HK-2 (cell line): ENCODE measurements around the gene PCNX1.
"Not testable (repeated sequence)": the region's sequence is repeated elsewhere in the genome, so short reads cannot be mapped to it uniquely, and the experiment has no call there.

Source experiments
- DNase-seq: peaks from one replicate; pipeline ENCODE4 v3.0.0-alpha.2; 2018; ENCODE audit not compliant: unreplicated experiment

PCNX1 gene

DNA sequence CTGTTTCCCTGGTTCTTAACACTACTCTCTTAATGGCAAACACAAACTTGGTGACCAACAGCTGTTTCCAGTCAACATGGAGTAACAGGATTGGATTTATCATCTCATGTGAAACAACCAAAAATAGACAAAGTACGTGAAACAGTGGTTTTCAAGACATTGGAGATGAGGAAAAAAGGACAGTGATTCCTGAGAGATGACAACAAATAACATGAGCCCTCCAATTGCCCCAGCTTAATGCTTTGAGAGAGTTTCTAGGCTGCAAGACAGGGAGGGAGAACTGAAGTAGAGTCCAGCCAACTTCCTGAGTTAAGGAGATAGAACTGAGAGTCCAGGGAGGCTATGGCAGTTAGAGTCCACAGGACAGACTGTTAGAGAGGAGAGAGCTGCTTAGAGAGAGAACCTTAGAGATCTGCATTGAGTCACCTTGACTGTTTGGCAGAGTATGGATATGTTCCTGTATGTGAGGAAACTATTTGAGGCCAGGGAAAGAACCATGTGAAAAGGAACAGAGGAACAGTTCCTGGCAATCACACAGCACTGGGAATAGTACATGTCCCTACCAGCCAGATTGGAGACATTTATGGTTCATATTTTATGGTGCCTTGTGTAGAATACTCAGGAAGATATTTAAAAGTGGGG lies 106.4 kb downstream of the PCNX1 start:
- no peak for DNase-seq

- DNase-seq: not testable (repeated sequence)
Observed at GRCh38 chr14:71019917-71020316, 112.7 kb downstream of the PCNX1 start.

- no peak for DNase-seq
Observed at GRCh38 chr14:71021347-71022011, 114.2 kb downstream of the PCNX1 start.

- DNase-seq: no peak
Observed at GRCh38 chr14:71022012-71022869, 115.0 kb downstream of the PCNX1 start.

GRCh38 chr14:71022939-71023338 lies 115.7 kb downstream of the PCNX1 start:
- no peak for DNase-seq

GRCh38 chr14:71029236-71029781 lies 122.0 kb downstream of the PCNX1 start:
- no peak for DNase-seq

DNA sequence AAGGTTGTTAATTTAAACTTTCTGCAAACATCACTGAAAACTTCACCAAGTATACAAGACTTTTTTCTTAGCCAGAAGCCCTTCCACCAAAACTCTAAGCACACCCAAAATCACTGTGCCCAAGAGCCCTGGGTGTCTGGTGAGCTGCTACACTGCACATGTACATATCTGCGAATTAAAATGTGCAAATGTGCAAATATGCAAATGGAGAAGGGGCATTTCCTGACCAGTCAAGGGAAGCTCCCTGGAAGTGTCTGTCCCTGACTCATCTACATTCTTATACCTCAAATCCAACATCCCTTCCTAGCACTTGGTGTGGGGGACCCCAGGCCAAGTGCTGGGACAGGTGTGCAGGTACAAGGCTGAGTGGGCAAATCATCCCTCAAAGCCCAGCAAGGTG lies 123.7 kb downstream of the PCNX1 start:
- no peak for DNase-seq

GRCh38 chr14:71036433-71036832 lies 129.2 kb downstream of the PCNX1 start:
- no peak for DNase-seq

DNA sequence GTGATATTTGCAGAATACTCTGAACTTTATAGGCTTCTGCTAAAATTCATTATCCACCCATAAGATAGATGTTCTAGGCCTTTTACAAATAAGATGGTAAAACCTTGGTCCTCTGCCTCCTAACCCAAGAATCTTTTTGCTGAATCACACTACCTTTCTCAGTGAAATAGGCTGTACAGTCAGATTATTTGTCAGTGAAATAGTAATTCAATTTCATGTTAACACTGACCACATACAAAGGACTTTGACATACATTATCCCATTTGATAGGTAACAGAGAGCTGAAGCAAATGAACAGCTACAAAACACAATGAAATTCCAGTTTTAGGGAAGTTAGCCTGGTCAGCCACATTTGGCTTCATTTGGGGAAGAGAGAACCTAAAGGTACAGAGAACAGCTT lies 141.1 kb downstream of the PCNX1 start:
- DNase-seq: no peak

- DNase-seq: no peak
Observed at GRCh38 chr14:71049435-71050133, 142.3 kb downstream of the PCNX1 start.

DNA sequence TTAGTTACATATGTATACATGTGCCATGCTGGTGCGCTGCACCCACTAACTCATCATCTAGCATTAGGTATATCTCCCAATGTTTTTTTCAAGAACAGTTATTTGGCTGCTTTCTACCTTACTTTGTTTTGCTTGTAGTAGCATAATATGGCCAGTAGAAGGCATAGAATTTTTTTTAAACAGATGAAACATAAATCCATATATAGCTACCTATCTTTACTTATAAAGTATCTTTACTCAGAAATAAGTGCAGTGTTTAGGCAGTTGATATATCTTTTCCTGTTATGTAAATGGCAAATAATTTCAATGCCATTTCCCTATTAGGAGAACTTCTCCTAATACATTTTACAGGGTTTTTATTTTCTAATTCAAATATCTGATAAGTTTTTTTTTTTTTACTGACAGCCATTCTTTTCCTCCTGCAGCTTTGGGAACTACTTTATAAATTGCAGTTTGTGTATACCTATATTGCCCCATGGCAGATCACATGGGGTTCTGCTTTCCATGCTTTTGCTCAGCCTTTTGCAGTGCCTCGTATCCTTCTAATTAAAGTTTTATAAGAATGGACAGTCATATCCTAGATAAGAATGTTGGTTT lies 143.1 kb downstream of the PCNX1 start:
- DNase-seq: no peak

GRCh38 chr14:71054706-71055105 lies 147.4 kb downstream of the PCNX1 start:
- no peak for DNase-seq

GRCh38 chr14:71056168-71056567 lies 148.9 kb downstream of the PCNX1 start:
- DNase-seq: no peak

- DNase-seq: no peak
Observed at GRCh38 chr14:71060274-71060673, 153.0 kb downstream of the PCNX1 start.

DNA sequence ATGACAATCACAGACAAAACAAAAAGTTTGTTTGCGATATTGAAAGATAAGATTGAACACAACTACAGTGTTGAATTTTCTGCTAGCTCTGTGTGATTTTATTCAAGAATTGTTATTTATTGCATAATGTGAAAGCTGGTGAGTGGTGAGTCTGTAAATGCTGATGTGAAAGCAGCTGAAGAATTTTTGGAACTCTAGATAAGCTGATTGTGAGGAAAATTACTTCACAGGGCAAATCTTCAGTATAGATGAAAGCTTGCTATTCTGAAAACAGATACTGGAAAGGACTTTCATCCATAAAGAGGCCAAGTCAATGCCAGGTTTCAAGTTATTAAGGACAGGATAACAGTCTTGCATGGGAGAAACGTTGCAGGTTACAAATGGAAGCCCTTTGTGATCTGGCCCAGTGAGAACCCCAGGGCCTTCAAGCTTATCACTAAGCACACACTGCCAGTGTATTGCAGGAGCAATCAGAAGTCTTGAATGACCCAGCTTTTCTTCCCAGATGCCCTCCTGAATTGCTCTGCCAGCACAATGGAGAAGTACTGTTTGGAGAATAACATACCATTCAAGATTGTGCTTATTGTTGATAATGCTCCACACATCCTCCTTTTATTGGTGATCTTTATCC lies 153.7 kb downstream of the PCNX1 start:
- DNase-seq: no peak

DNA sequence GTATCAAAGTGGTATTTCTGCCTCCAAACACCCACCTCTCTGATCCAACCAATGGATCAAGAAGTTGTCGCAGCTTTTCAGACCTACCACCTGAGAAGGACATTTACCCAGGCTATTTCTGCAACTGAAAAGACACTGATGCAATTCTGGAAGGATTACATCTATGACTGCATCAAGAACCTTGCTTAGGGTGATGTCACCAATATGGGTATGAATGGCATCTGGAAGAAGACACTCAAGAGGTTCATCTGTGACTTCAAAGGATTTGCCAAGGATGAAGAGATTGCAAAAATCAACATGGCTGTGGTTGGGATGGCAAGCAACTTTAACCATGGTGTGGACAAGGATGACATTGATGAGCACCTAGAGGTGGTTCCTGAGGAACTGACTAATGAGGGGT lies 154.2 kb downstream of the PCNX1 start:
- no peak for DNase-seq

DNA sequence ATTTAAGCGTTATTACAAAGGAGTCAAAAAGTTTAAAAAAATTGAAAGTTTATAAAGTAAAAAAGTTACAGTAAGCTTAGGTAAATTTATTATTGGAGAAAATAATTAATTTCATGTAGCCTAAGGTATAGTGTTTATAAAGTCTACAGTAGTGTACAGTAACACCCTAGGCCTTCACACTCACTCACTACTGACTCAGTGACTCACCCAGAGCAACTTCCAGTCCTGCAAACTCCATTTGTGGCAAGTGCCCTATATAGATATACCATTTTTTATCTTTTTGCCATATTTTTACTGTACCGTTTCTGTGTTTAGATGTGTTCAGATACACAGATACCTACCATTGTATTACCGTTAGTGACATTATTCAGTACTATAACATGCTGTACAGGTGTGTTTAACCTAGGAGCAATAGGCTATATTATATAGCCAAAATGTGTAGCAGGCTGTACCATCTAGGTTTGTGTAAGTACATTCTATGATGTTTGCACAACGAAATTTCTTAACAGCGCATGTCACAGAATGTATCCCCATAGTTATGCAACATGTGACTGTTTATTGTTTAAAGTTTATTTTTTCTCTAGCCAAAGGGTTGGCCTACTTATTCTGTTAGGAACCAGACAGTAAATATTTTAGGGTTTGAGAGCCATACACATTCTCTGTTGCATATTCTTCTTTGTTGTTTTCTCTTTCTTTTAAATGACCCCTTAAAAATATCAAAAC lies 155.5 kb downstream of the PCNX1 start:
- no peak for DNase-seq

DNA sequence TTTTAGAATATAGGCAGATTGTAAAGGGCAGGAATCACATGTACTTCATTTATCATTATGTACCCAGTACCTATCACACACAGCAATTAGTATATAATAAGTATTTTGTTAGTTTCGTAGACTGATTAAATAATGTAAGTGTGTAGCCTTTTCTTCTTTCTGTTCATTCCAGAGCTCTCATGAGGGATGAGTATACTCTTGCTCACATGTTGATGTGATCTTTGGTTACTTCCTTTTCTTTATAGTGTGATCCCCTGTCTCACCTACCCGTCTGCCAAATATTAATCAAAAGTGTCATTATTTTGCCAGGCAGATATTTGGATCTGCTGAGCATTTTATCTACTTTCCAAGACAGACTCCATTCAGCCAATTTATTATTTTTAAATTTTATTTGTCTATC lies 156.1 kb downstream of the PCNX1 start:
- DNase-seq: no peak

DNA sequence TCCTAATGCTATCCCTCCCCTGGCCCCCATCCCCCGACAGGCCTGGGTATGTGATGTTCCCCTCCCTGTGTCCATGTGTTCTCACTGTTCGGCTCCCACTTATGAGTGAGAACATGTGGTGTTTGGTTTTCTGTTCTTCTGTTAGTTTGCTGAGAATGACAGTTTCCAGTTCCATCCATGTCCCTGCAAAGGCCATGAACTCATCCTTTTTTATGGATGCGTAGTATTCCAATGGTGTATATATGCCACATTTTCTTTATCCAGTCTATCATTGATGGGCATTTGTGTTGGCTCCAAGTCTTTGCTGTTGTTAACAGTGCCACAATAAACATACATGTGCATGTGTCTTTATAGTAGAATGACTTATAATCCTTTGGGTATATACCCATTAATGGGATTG lies 157.5 kb downstream of the PCNX1 start:
- DNase-seq: not testable (repeated sequence)

- no peak for DNase-seq
Observed at GRCh38 chr14:71070169-71070568, 162.9 kb downstream of the PCNX1 start.
